ENCODE results near the gene LRRC8D. TPM values are rescaled to one million over a fixed set of nuclear protein-coding genes. Genes with fewer than 3 reads are reported as not detected.

LRRC8D gene
- total RNA-seq, 4 donors from 2014 or later: 8.7 to 19.1 (median 10.9) TPM

- DNase-seq: no peak
- no peak overlapping the region for H3K27ac ChIP-seq
These were observed 73.7 kb downstream of the LRRC8D start for GRCh38 chr1:89894210-89895201.

GRCh38 chr1:89896105-89896942, 75.5 kb downstream of the LRRC8D start:
- Histone ChIP-seq H3K4me3 (no peak overlapping the region), H3K9me3 (no peaks in the 10 kb centered on the region), H3K36me3 (peaks cover 0 to 4% (median 0%) of the 10 kb centered on the region in 3 donors), H3K4me1 (no peaks in the 10 kb centered on the region), H3K27ac (no peak overlapping the region), H3K27me3 (no peaks in the 10 kb centered on the region)
- no peak for TF ChIP-seq POLR2A (IDR thresholded peaks at IDR 0.05)
- TF ChIP-seq CTCF (IDR thresholded peaks at IDR 0.05): no peak
- intact Hi-C loops (cut with DNase I): no loop called here
- no peak for DNase-seq
- WGBS, 2 donors: 93 to 94% methylated on average over 11 of the region's 11 CpGs

More at GRCh38 chr1:89894210-89895201, 73.7 kb downstream of the LRRC8D start:
- intact Hi-C loops (cut with DNase I): no loop called here
- H3K36me3 ChIP-seq: peaks cover 0 to 4% (median 0%) of the 10 kb centered on the region in 3 donors
- TF ChIP-seq CTCF (IDR thresholded peaks at IDR 0.05): no peak
- no peak for TF ChIP-seq POLR2A (IDR thresholded peaks at IDR 0.05)
- H3K9me3 ChIP-seq: no peaks in the 10 kb centered on the region
- no peak overlapping the region for H3K4me3 ChIP-seq
- H3K27me3 ChIP-seq: no peaks in the 10 kb centered on the region
- WGBS, 2 donors: 78 to 81% methylated on average over 4 of the region's 4 CpGs
- H3K4me1 ChIP-seq: peaks cover 0 to 16% (median 2%) of the 10 kb centered on the region in 3 donors

GRCh38 chr1:89897347-89898133, 76.7 kb downstream of the LRRC8D start:
- H3K27ac ChIP-seq: no peak overlapping the region
- 92 to 93% methylated on average over 8 of the region's 8 CpGs for WGBS, 2 donors
- DNase-seq: no peak
- TF ChIP-seq CTCF (IDR thresholded peaks at IDR 0.05) (no peak), POLR2A (IDR thresholded peaks at IDR 0.05) (no peak)
- intact Hi-C loops (cut with DNase I): no loop called here
- H3K9me3 ChIP-seq: no peaks in the 10 kb centered on the region
- H3K4me1 ChIP-seq: no peaks in the 10 kb centered on the region
- no peaks in the 10 kb centered on the region for H3K27me3 ChIP-seq
- no peak overlapping the region for H3K4me3 ChIP-seq
- peaks cover 0 to 4% (median 0%) of the 10 kb centered on the region in 3 donors for H3K36me3 ChIP-seq

GRCh38 chr1:89898150-89898549, 77.3 kb downstream of the LRRC8D start:
- no peak for TF ChIP-seq CTCF (IDR thresholded peaks at IDR 0.05)
- TF ChIP-seq POLR2A (IDR thresholded peaks at IDR 0.05): no peak
- Histone ChIP-seq H3K27me3 (no peaks in the 10 kb centered on the region), H3K4me1 (no peaks in the 10 kb centered on the region), H3K36me3 (peaks cover 0 to 4% (median 0%) of the 10 kb centered on the region in 3 donors), H3K9me3 (no peaks in the 10 kb centered on the region), H3K27ac (no peak overlapping the region), H3K4me3 (no peak overlapping the region)
- WGBS, 2 donors: 81 to 91% methylated on average over 6 of the region's 6 CpGs
- no peak for DNase-seq
- intact Hi-C loops (cut with DNase I): no loop called here

Measured in esophagus squamous epithelium (tissue), 5 donors.